Activated CD4-positive, CD25-positive, alpha-beta regulatory T cell (primary cell): Measurements from ENCODE around the gene BEGAIN.

ENCODE experiments used
- DNase-seq, 4 experiments: peaks; one replicate each; lab custom pipeline; 2025; lab: John Stamatoyannopoulos, UW

BEGAIN gene

GRCh38 chr14:100587086-100587762 lies at the start of gene BEGAIN:
Gene BEGAIN, minus strand, starts transcription at chr14:100587417. Its CDS starts 127 bp downstream, at chr14:100587290.
- no peak for DNase-seq

GRCh38 chr14:100636559-100636958 lies 49.3 kb upstream of the BEGAIN start:
- DNase-seq = no peak

GRCh38 chr14:100634026-100634425 lies 46.8 kb upstream of the BEGAIN start:
- no peak for DNase-seq

- DNase-seq = no peak
These were observed 46.2 kb upstream of the BEGAIN start for GRCh38 chr14:100633406-100633805.

GRCh38 chr14:100629696-100630095 lies 42.5 kb upstream of the BEGAIN start:
- no peak for DNase-seq

- no peak for DNase-seq
These were observed 41.9 kb upstream of the BEGAIN start for GRCh38 chr14:100629098-100629497.

GRCh38 chr14:100628225-100628624 lies 41.0 kb upstream of the BEGAIN start:
- no peak for DNase-seq

- DNase-seq = no peak
These were observed 39.4 kb upstream of the BEGAIN start for GRCh38 chr14:100626614-100627013.

- no peak for DNase-seq
These were observed 36.7 kb upstream of the BEGAIN start for GRCh38 chr14:100623961-100624360.

- DNase-seq = no peak
These were observed 36.3 kb upstream of the BEGAIN start for GRCh38 chr14:100623557-100623956.

- no peak for DNase-seq
These were observed 35.7 kb upstream of the BEGAIN start for GRCh38 chr14:100622708-100623485.

- no peak for DNase-seq
These were observed 35.0 kb upstream of the BEGAIN start for GRCh38 chr14:100622224-100622623.

- no peak for DNase-seq
These were observed 34.6 kb upstream of the BEGAIN start for GRCh38 chr14:100621806-100622205.

GRCh38 chr14:100620255-100621100 lies 33.3 kb upstream of the BEGAIN start:
- no peak for DNase-seq

- DNase-seq = no peak
These were observed 32.4 kb upstream of the BEGAIN start for GRCh38 chr14:100619396-100620254.

GRCh38 chr14:100618763-100619320 lies 31.6 kb upstream of the BEGAIN start:
- no peak for DNase-seq

GRCh38 chr14:100618318-100618693 lies 31.1 kb upstream of the BEGAIN start:
- DNase-seq = no peak

- DNase-seq = no peak
These were observed 30.4 kb upstream of the BEGAIN start for GRCh38 chr14:100617410-100618317.

- no peak for DNase-seq
These were observed 29.7 kb upstream of the BEGAIN start for GRCh38 chr14:100616854-100617409.
